Mucosa of stomach (tissue), 1 donor: ENCODE results near the gene COL6A5.
"Not testable (repeated sequence)": the region's sequence is repeated elsewhere in the genome, so short reads cannot be mapped to it uniquely, and the experiment has no call there.

ENCODE experiments used
- H3K27me3 ChIP-seq: one replicate; pipeline ENCODE4 v1.7.0; 2013; ENCODE audit warnings: mild to moderate bottlenecking, low read length; ENCODE audit not compliant: control insufficient read depth, insufficient read depth
- H3K36me3 ChIP-seq: one replicate; pipeline ENCODE4 v1.7.0; 2013; ENCODE audit warnings: low read length; ENCODE audit not compliant: control insufficient read depth, insufficient read depth
- H3K4me1 ChIP-seq: one replicate; pipeline ENCODE4 v1.7.0; 2013; ENCODE audit warnings: mild to moderate bottlenecking, low read length; ENCODE audit not compliant: control insufficient read depth, insufficient read depth
- H3K4me3 ChIP-seq: one replicate; pipeline ENCODE4 v1.7.0; 2013; ENCODE audit warnings: low read length
- H3K9ac ChIP-seq: one replicate; pipeline ENCODE4 v1.7.0; 2013; ENCODE audit warnings: mild to moderate bottlenecking, low read length, moderate library complexity
- H3K9me3 ChIP-seq: one replicate; pipeline ENCODE4 v1.7.0; 2013; ENCODE audit warnings: mild to moderate bottlenecking, low read length, moderate library complexity; ENCODE audit not compliant: control insufficient read depth
- donor health status: Pancreatic carcinoma.

COL6A5 gene

GRCh38 chr3:130348258-130348657 is 2.8 kb downstream of the COL6A5 start:
- not testable (repeated sequence) for H3K4me3 ChIP-seq

GRCh38 chr3:130354430-130354829 is 9.0 kb downstream of the COL6A5 start:
- H3K36me3 ChIP-seq: no peaks in the 10 kb centered on the region
- no peaks in the 10 kb centered on the region for H3K27me3 ChIP-seq
- H3K9ac ChIP-seq: no peak overlapping the region
- no peaks in the 10 kb centered on the region for H3K4me1 ChIP-seq
- no peak overlapping the region for H3K4me3 ChIP-seq
- H3K9me3 ChIP-seq: no peaks in the 10 kb centered on the region

More at GRCh38 chr3:130348258-130348657, 2.8 kb downstream of the COL6A5 start:
- H3K9me3 ChIP-seq, H3K9ac ChIP-seq, H3K4me1 ChIP-seq, H3K36me3 ChIP-seq: not testable (repeated sequence)
- peaks cover 14% of the 10 kb centered on the region for H3K27me3 ChIP-seq

- H3K4me3 ChIP-seq: no peak overlapping the region
- no peaks in the 10 kb centered on the region for H3K4me1 ChIP-seq
- H3K36me3 ChIP-seq: no peaks in the 10 kb centered on the region
- no peak overlapping the region for H3K9ac ChIP-seq
- H3K9me3 ChIP-seq: no peaks in the 10 kb centered on the region
- H3K27me3 ChIP-seq: no peaks in the 10 kb centered on the region
Observed at GRCh38 chr3:130374033-130374432, 28.6 kb downstream of the COL6A5 start.

GRCh38 chr3:130374908-130375307 is 29.4 kb downstream of the COL6A5 start:
- Histone ChIP-seq H3K4me1 (no peaks in the 10 kb centered on the region), H3K9ac (no peak overlapping the region), H3K36me3 (no peaks in the 10 kb centered on the region), H3K4me3 (no peak overlapping the region), H3K27me3 (no peaks in the 10 kb centered on the region), H3K9me3 (no peaks in the 10 kb centered on the region)

- Histone ChIP-seq H3K36me3 (no peaks in the 10 kb centered on the region), H3K9me3 (no peaks in the 10 kb centered on the region), H3K4me3 (no peak overlapping the region), H3K4me1 (no peaks in the 10 kb centered on the region), H3K27me3 (no peaks in the 10 kb centered on the region), H3K9ac (no peak overlapping the region)
Observed at GRCh38 chr3:130377960-130378676, 32.6 kb downstream of the COL6A5 start.

GRCh38 chr3:130378677-130379191 is 33.3 kb downstream of the COL6A5 start:
- H3K36me3 ChIP-seq: no peaks in the 10 kb centered on the region
- H3K4me3 ChIP-seq: no peak overlapping the region
- no peak overlapping the region for H3K9ac ChIP-seq
- H3K27me3 ChIP-seq: no peaks in the 10 kb centered on the region
- no peaks in the 10 kb centered on the region for H3K4me1 ChIP-seq
- H3K9me3 ChIP-seq: no peaks in the 10 kb centered on the region

GRCh38 chr3:130379274-130379673 is 33.8 kb downstream of the COL6A5 start:
- Histone ChIP-seq H3K9ac (no peak overlapping the region), H3K4me1 (no peaks in the 10 kb centered on the region), H3K27me3 (no peaks in the 10 kb centered on the region), H3K4me3 (no peak overlapping the region), H3K36me3 (no peaks in the 10 kb centered on the region), H3K9me3 (no peaks in the 10 kb centered on the region)

GRCh38 chr3:130380398-130380797 is 34.9 kb downstream of the COL6A5 start:
- Histone ChIP-seq H3K4me3 (no peak overlapping the region), H3K9me3 (no peaks in the 10 kb centered on the region), H3K9ac (no peak overlapping the region), H3K36me3 (no peaks in the 10 kb centered on the region), H3K4me1 (no peaks in the 10 kb centered on the region), H3K27me3 (no peaks in the 10 kb centered on the region)

- Histone ChIP-seq H3K9me3 (no peaks in the 10 kb centered on the region), H3K4me3 (no peak overlapping the region), H3K36me3 (no peaks in the 10 kb centered on the region), H3K27me3 (no peaks in the 10 kb centered on the region), H3K9ac (no peak overlapping the region), H3K4me1 (no peaks in the 10 kb centered on the region)
Observed at GRCh38 chr3:130383424-130383823, 38.0 kb downstream of the COL6A5 start.

- H3K9me3 ChIP-seq: no peaks in the 10 kb centered on the region
- H3K4me3 ChIP-seq: no peak overlapping the region
- no peak overlapping the region for H3K9ac ChIP-seq
- H3K36me3 ChIP-seq: no peaks in the 10 kb centered on the region
- no peaks in the 10 kb centered on the region for H3K4me1 ChIP-seq
- H3K27me3 ChIP-seq: no peaks in the 10 kb centered on the region
Observed at GRCh38 chr3:130384476-130385025, 39.1 kb downstream of the COL6A5 start.

- Histone ChIP-seq H3K4me1 (no peaks in the 10 kb centered on the region), H3K27me3 (no peaks in the 10 kb centered on the region), H3K36me3 (no peaks in the 10 kb centered on the region), H3K4me3 (no peak overlapping the region), H3K9me3 (no peaks in the 10 kb centered on the region), H3K9ac (no peak overlapping the region)
Observed at GRCh38 chr3:130386604-130387263, 41.3 kb downstream of the COL6A5 start.

- no peaks in the 10 kb centered on the region for H3K36me3 ChIP-seq
- H3K4me3 ChIP-seq: no peak overlapping the region
- H3K4me1 ChIP-seq: no peaks in the 10 kb centered on the region
- no peak overlapping the region for H3K9ac ChIP-seq
- no peaks in the 10 kb centered on the region for H3K27me3 ChIP-seq
- no peaks in the 10 kb centered on the region for H3K9me3 ChIP-seq
Observed at GRCh38 chr3:130389743-130390478, 44.4 kb downstream of the COL6A5 start.
